OCI-LY3 (cell line): ENCODE measurements around the gene ADAMTS15.

Source experiments
- H2AFZ ChIP-seq: fragments of 200-600, 300-600 bp; shearing (Covaris generic); 2 replicates; pipeline ENCODE4 v1.6.0; 2014; ENCODE audit warnings: antibody characterized with exemption, low read depth, low read length
- H3K27ac ChIP-seq: fragments of 200-600, 300-600 bp; sonication (generic); 2 replicates; pipeline ENCODE4 v1.5.1; 2014; ENCODE audit warnings: mild to moderate bottlenecking, low read length, moderate library complexity, mixed read lengths
- H3K27me3 ChIP-seq: fragments of 200-600, 300-600 bp; sonication (generic); 2 replicates; pipeline ENCODE4 v1.6.1; 2014; ENCODE audit warnings: low read depth, low read length, mixed read lengths
- H3K36me3 ChIP-seq: fragments of 200-600, 300-600 bp; sonication (generic); replicated peaks from 2 replicates; pipeline ENCODE3; 2014; ENCODE audit warnings: low read depth, low read length, mixed read lengths
- H3K4me1 ChIP-seq: fragments of 300-600, 200-600 bp; sonication (generic); 2 replicates; pipeline ENCODE4 v1.6.1; 2014; ENCODE audit warnings: low read length, mixed read lengths
- H3K4me2 ChIP-seq: fragments of 200-600, 300-600 bp; sonication (generic); 2 replicates; pipeline ENCODE4 v1.6.1; 2014; ENCODE audit warnings: low read length, mixed read lengths
- H3K4me3 ChIP-seq: fragments of 300-600, 200-600 bp; sonication (generic); 2 replicates; pipeline ENCODE4 v1.5.1; 2014; ENCODE audit warnings: antibody characterized with exemption, mild to moderate bottlenecking, low read length, moderate library complexity
- H3K79me2 ChIP-seq: fragments of 300-600, 200-600 bp; shearing (Covaris generic); 2 replicates; pipeline ENCODE4 v1.6.1; 2014; ENCODE audit warnings: mild to moderate bottlenecking, low read length, mixed read lengths
- H3K9ac ChIP-seq: fragments of 300-600, 200-600 bp; shearing (Covaris generic); 2 replicates; pipeline ENCODE4 v1.6.0; 2014; ENCODE audit warnings: mild to moderate bottlenecking, low read length, moderate library complexity
- H3K9me3 ChIP-seq: fragments of 200-600, 300-600 bp; shearing (Covaris generic); 2 replicates; pipeline ENCODE4 v1.6.1; 2014; ENCODE audit warnings: low read length, mixed read lengths; ENCODE audit not compliant: insufficient read depth
- H4K20me1 ChIP-seq: fragments of 200-600, 300-600 bp; sonication (generic); 2 replicates; pipeline ENCODE4 v1.6.1; 2016; ENCODE audit warnings: low read length, mixed read lengths; ENCODE audit not compliant: insufficient read depth
- EZH2phosphoT487 ChIP-seq: fragments of 200-600 bp; shearing (Covaris generic); IDR thresholded peaks from 2 replicates; pipeline ENCODE4 v1.6.1; 2018; ENCODE audit warnings: antibody characterized with exemption, mixed run types, low read depth
- TF ChIP-seq, protein P1 (sequence below): fragments of 200-600, 300-600 bp; sonication (generic); IDR thresholded peaks from 2 replicates; pipeline ENCODE4 v1.5.1; 2014; ENCODE audit warnings: antibody characterized with exemption, low read length, low read depth

ADAMTS15 gene

DNA sequence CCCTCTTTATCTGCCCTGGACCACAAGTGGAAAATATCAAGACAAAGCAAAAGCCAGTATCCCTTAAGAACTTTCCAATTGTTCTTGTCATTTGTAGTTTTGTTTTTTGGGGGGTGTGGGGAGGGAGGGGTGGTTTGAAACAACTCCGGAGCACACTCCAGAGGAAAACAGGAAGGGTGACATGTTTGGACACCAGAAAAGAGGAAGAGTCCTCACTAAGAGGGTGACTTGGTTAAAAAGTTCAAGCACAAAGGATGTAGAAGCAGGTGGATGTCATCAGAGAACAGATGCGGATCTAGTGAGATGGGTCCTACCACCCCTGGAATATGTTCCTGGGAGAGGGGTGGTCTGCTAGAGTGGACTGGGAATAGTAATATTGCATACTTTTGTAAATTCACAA is 45.9 kb upstream of the ADAMTS15 start:
- Histone ChIP-seq H3K79me2 (no peaks in the 10 kb centered on the region), H3K4me3 (no peak overlapping the region), H3K9ac (no peak overlapping the region), H3K4me2 (no peak overlapping the region), H2AFZ (no peak overlapping the region), H3K9me3 (no peaks in the 10 kb centered on the region), H3K27ac (no peak overlapping the region), H4K20me1 (no peaks in the 10 kb centered on the region), H3K27me3 (peaks cover 30% of the 10 kb centered on the region), H3K4me1 (peaks cover 27% of the 10 kb centered on the region), H3K36me3 (no peaks in the 10 kb centered on the region)
- TF ChIP-seq, protein P1, sequence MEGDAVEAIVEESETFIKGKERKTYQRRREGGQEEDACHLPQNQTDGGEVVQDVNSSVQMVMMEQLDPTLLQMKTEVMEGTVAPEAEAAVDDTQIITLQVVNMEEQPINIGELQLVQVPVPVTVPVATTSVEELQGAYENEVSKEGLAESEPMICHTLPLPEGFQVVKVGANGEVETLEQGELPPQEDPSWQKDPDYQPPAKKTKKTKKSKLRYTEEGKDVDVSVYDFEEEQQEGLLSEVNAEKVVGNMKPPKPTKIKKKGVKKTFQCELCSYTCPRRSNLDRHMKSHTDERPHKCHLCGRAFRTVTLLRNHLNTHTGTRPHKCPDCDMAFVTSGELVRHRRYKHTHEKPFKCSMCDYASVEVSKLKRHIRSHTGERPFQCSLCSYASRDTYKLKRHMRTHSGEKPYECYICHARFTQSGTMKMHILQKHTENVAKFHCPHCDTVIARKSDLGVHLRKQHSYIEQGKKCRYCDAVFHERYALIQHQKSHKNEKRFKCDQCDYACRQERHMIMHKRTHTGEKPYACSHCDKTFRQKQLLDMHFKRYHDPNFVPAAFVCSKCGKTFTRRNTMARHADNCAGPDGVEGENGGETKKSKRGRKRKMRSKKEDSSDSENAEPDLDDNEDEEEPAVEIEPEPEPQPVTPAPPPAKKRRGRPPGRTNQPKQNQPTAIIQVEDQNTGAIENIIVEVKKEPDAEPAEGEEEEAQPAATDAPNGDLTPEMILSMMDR: no peak
- TF ChIP-seq EZH2phosphoT487: no peak

- TF ChIP-seq EZH2phosphoT487: no peak
- TF ChIP-seq, protein P1: no peak
- Histone ChIP-seq H2AFZ (no peak overlapping the region), H3K4me3 (no peak overlapping the region), H3K36me3 (no peaks in the 10 kb centered on the region), H3K9ac (no peak overlapping the region), H3K4me2 (no peak overlapping the region), H3K79me2 (no peaks in the 10 kb centered on the region), H3K9me3 (no peaks in the 10 kb centered on the region), H3K4me1 (peaks cover 20% of the 10 kb centered on the region), H3K27me3 (peaks cover 29% of the 10 kb centered on the region), H3K27ac (no peak overlapping the region), H4K20me1 (no peaks in the 10 kb centered on the region)
Measured at GRCh38 chr11:130403271-130403804, 45.1 kb upstream of the ADAMTS15 start.

- Histone ChIP-seq H3K27me3 (peaks cover 24% of the 10 kb centered on the region), H3K27ac (no peak overlapping the region), H3K4me3 (no peak overlapping the region), H3K36me3 (no peaks in the 10 kb centered on the region), H3K79me2 (no peaks in the 10 kb centered on the region), H3K9me3 (no peaks in the 10 kb centered on the region), H3K4me2 (no peak overlapping the region), H2AFZ (no peak overlapping the region), H3K9ac (no peak overlapping the region), H4K20me1 (no peaks in the 10 kb centered on the region), H3K4me1 (peaks cover 18% of the 10 kb centered on the region)
- TF ChIP-seq, protein P1: no peak
- TF ChIP-seq EZH2phosphoT487: no peak
Measured at GRCh38 chr11:130403967-130404366, 44.5 kb upstream of the ADAMTS15 start.

DNA sequence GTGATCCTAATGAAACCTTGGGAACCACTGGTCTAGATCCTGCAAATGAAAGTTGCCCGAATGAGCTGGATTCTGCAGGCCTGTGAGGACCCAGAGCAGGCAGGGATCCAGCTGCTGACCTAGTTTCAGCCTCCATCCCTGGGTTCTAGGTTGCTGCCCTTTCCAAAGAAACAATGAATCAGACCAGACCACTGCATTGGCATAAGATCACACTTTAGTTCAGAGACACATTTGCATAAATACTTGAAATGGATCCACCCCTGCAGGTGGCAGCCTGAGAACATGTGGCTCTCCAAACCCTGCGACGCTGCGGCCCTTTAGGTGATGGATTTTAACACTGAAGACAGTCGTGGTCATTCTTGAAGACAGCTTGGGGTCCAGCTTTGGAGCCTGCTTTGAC is 43.7 kb upstream of the ADAMTS15 start:
- no peak overlapping the region for H3K4me3 ChIP-seq
- no peaks in the 10 kb centered on the region for H4K20me1 ChIP-seq
- H3K27ac ChIP-seq: no peak overlapping the region
- H3K4me2 ChIP-seq: no peak overlapping the region
- no peaks in the 10 kb centered on the region for H3K9me3 ChIP-seq
- peaks cover 25% of the 10 kb centered on the region for H3K27me3 ChIP-seq
- TF ChIP-seq, protein P1: no peak
- no peak for TF ChIP-seq EZH2phosphoT487
- H3K36me3 ChIP-seq: no peaks in the 10 kb centered on the region
- peaks cover 15% of the 10 kb centered on the region for H3K4me1 ChIP-seq
- no peak overlapping the region for H2AFZ ChIP-seq
- H3K9ac ChIP-seq: no peak overlapping the region
- H3K79me2 ChIP-seq: no peaks in the 10 kb centered on the region
